K562 (cell line): ENCODE results near the gene CD44. TPM values are rescaled to one million over a fixed set of nuclear protein-coding genes. Genes with fewer than 3 reads are reported as not detected.

Source experiments
- ATAC-seq: fragments of 200-7000 bp; cut with Tn5 transposase; 3 replicates; pipeline ENCODE4 v1.9.1; 2020; ENCODE audit warnings: moderate library complexity
- BruUV-seq: library from RNA; stranded (reverse); fragments of 400-500 nt; replicated peaks from 2 replicates; lab custom pipeline; 2021; lab: Mats Ljungman, UMichigan
- CTCF ChIA-PET: fragments of 300-600 bp; formaldehyde crosslinking; extraction: SDS; loops from one replicate; lab custom pipeline; 2021; ENCODE audit warnings: low intra/inter-chr PET ratio; lab: Yijun Ruan, JAX
- POLR2A ChIA-PET: fragments of 300-600, 350-650 bp; sonication (Branson Sonifier 250); formaldehyde crosslinking; extraction: SDS; loops from one replicate; lab custom pipeline; 2021; ENCODE audit warnings: antibody characterized with exemption, inconsistent platforms; lab: Yijun Ruan, JAX
- DNase-seq, 4 experiments: peaks; one replicate each; pipeline versions ENCODE4 v3.0.0 to v3.0.0-alpha.2; 2011 to 2018; ENCODE audit warnings: low spot score in 3 of 4, mixed read lengths in 3 of 4; ENCODE audit errors: extremely low read depth in 1 of 4
- FAIRE-seq: peaks from 2 replicates; lab custom pipeline; 2011; peaks lifted over from hg19 to GRCh38; lab: Jason Lieb, UNC
- H2AFZ ChIP-seq: 2 replicates; pipeline ENCODE4 v1.6.0; 2011; ENCODE audit warnings: low read depth, low read length, control low read depth, inconsistent platforms
- H3K27ac ChIP-seq: fragments of 200-600 bp; 3 replicates; pipeline ENCODE4 v1.8.0; 2011; ENCODE audit warnings: low read depth, mild to moderate bottlenecking, control low read depth, inconsistent platforms, low read length, moderate library complexity, mixed read lengths; ENCODE audit errors: extremely low read depth
- H3K27me3 ChIP-seq, 2 experiments: fragments of 300-600 bp in 1 of 2; 2 replicates in 1 of 2; 3 replicates in 1 of 2; pipeline versions ENCODE4 v1.6.0 to v1.8.0; 2011; ENCODE audit warnings: inconsistent platforms in 2 of 2, low read length in 2 of 2, mild to moderate bottlenecking in 1 of 2, mixed read lengths in 1 of 2, moderate library complexity in 1 of 2; ENCODE audit not compliant: control insufficient read depth in 2 of 2, insufficient read depth in 2 of 2
- H3K36me3 ChIP-seq: fragments of 300-600 bp; 3 replicates; pipeline ENCODE4 v1.8.0; 2011; ENCODE audit warnings: mild to moderate bottlenecking, low read length, inconsistent platforms; ENCODE audit not compliant: control insufficient read depth, insufficient read depth
- H3K4me1 ChIP-seq, 2 experiments: fragments of 200-600 bp in 1 of 2; replicated peaks in 1 of 2; 2 replicates in 1 of 2; 3 replicates in 1 of 2; pipeline versions ENCODE4 v1.5.1 to v1.8.0; 2011; ENCODE audit warnings: inconsistent platforms in 2 of 2, low read length in 2 of 2, mild to moderate bottlenecking in 1 of 2, mixed read lengths in 1 of 2, moderate library complexity in 1 of 2; ENCODE audit not compliant: control insufficient read depth in 2 of 2, insufficient read depth in 2 of 2
- H3K4me2 ChIP-seq: 2 replicates; pipeline ENCODE4 v1.6.1; 2011; ENCODE audit warnings: low read length, control low read depth, inconsistent platforms, mixed read lengths; ENCODE audit not compliant: insufficient read depth
- H3K4me3 ChIP-seq: fragments of 200-600 bp; sonication (generic), shearing (Covaris generic); 2 replicates; pipeline ENCODE4 v1.5.1; 2016; ENCODE audit warnings: control low read depth, inconsistent platforms
- H3K79me2 ChIP-seq: fragments of 200-600 bp; 3 replicates; pipeline ENCODE4 v1.8.0; 2011; ENCODE audit warnings: low read length, inconsistent platforms; ENCODE audit not compliant: control insufficient read depth, insufficient read depth
- H3K9ac ChIP-seq, 2 experiments: 2 replicates each; pipeline versions ENCODE4 v1.6.0 to v1.6.1; 2011; ENCODE audit warnings: low read depth in 2 of 2, low read length in 2 of 2, control low read depth in 1 of 2, inconsistent platforms in 1 of 2, mild to moderate bottlenecking in 1 of 2, mixed read lengths in 1 of 2; ENCODE audit not compliant: insufficient read depth in 1 of 2
- H3K9me1 ChIP-seq: one replicate; pipeline ENCODE4 v1.6.0; 2011; ENCODE audit warnings: inconsistent platforms, mild to moderate bottlenecking, low read length, moderate library complexity; ENCODE audit not compliant: control insufficient read depth, insufficient read depth
- H3K9me3 ChIP-seq: replicated peaks from 2 replicates; pipeline ENCODE4 v1.5.1; 2011; ENCODE audit warnings: low read depth, low read length, inconsistent platforms; ENCODE audit not compliant: control insufficient read depth, insufficient read depth
- H4K20me1 ChIP-seq: replicated peaks from 2 replicates; pipeline ENCODE4 v1.6.1; 2011; ENCODE audit warnings: low read length, inconsistent platforms, mixed read lengths; ENCODE audit not compliant: control insufficient read depth, insufficient read depth
- ARID3A ChIP-seq: IDR thresholded peaks from 2 replicates; pipeline ENCODE4 v1.6.1; 2012; ENCODE audit warnings: low read depth, low read length, improper control_type of control experiment, borderline replicate concordance
- HEY1 ChIP-seq: fragments of 250-450 bp; sonication (Bioruptor Pico); IDR thresholded peaks from 2 replicates; pipeline ENCODE4 v1.5.0; 2020; ENCODE audit warnings: mild to moderate bottlenecking, moderate library complexity, borderline replicate concordance
- RBM17 ChIP-seq: fragments of 200-400 bp; formaldehyde crosslinking; IDR thresholded peaks from 2 replicates; pipeline ENCODE4 v1.6.1; 2017; ENCODE audit warnings: low read depth, mild to moderate bottlenecking, low read length, borderline replicate concordance
- TCFL5 ChIP-seq: fragments of 250-450 bp; sonication (Bioruptor Pico); conservative IDR thresholded peaks from 2 replicates; pipeline ENCODE4 v1.6.1; 2021; ENCODE audit warnings: mild to moderate bottlenecking, moderate library complexity, matching md5 sums
- WGBS: fragments of 100-300 bp; shearing (Covaris generic); methylation state at CpG from one replicate; pipeline ENCODE4 v1.1.6; 2016; ENCODE audit warnings: low coverage, mixed read lengths; ENCODE audit not compliant: insufficient coverage; ENCODE audit errors: missing lambda C conversion rate; 5-methylcytosine and 5-hydroxymethylcytosine counted together
- in situ Hi-C: fragments of 300-500 bp; cut with MboI; formaldehyde crosslinking; loops from 4 replicates; pipeline ENCODE4 v1.15.0; 2018; ENCODE audit warnings: inconsistent platforms, mixed read lengths
- intact Hi-C: fragments of 100-400 bp; cut with micrococcal nuclease; formaldehyde crosslinking; loops from 2 replicates; pipeline ENCODE4 v1.14.2; 2022
- polyA plus RNA-seq, 8 experiments: library from polyadenylated mRNA; depleted of rRNA in 4 of 8; stranded (reverse) in 5 of 8; unstranded in 3 of 8; fragments of >200 nt; fragmentation: Nextera tagmentation in 2 of 8; fragmentation: Illumina TruSeq in 1 of 8; extraction: Ambion mirVana in 2 of 8; extraction: Trizol in 1 of 8; gene quantifications; 2 replicates each; pipeline versions ENCODE4 v1.2.1 to v1.2.3, GENCODE V29; 2011 to 2014; ENCODE audit warnings: inconsistent platforms in 1 of 8, missing spikeins in 1 of 8
- total RNA-seq, 7 experiments: library from RNA; depleted of rRNA in 6 of 7; stranded (reverse); fragments of >200 nt in 6 of 7; fragmentation: Illumina TruSeq in 2 of 7; extraction: Trizol in 2 of 7; gene quantifications; 2 replicates each; pipeline versions ENCODE4 v1.2.1 to v1.2.3, GENCODE V29; 2011 to 2021; ENCODE audit warnings: low replicate concordance in 1 of 7

Gene CD44
- total and polyA plus RNA-seq, 9 of the 15 experiments (the other 6 are each of a cell fraction or from before 2014, with no cell fraction given): 1.2 to 13.9 (median 3.0) TPM

DNA sequence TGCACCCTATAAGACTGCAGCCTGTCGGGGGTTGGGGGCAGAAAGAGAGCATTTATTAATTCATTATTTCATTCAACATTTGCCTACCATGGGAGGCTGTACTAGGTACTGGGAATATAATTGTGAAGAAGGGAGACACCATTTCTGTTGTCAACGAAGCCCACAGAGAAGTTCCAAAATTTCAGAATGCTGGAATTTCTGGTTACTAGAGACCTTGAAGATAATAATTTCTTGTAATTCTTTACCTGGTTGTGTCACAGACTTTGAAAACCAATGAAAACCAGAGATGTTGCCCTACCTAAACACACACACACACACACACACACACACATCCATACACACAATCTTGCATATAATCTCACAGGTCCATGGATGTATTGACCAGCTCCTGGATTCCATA is 30.1 kb downstream of the CD44 start:
- ATAC-seq: no peak
- H3K79me2 ChIP-seq: no peaks in the 10 kb centered on the region
- H3K36me3 ChIP-seq: no peaks in the 10 kb centered on the region
- BruUV-seq: no TSS peak
- H3K9ac ChIP-seq: no peak overlapping the region
- no peaks in the 10 kb centered on the region for H3K9me1 ChIP-seq
- no peak overlapping the region for H3K27ac ChIP-seq
- no peak overlapping the region for H2AFZ ChIP-seq
- WGBS: 0% methylated on average over 2 of the region's 2 CpGs
- no peak overlapping the region for H3K4me2 ChIP-seq
- POLR2A ChIA-PET: interaction anchor here (2.1 kb wide), 1 partner anchor 9 kb away, joined by 6 read pairs; no protein-coding TSS in a partner anchor
- TF ChIP-seq HEY1 (CRISPR knock-in tag) (no peak), RBM17 (no peak), ARID3A (no peak), TCFL5 (no peak)
- TF ChIP-seq, all 486 proteins: peak for 0
- no peaks in the 10 kb centered on the region for H3K27me3 ChIP-seq
- in situ Hi-C loops (no loop called here), intact Hi-C loops (no loop called here)
- H4K20me1 ChIP-seq: no peaks in the 10 kb centered on the region
- no peaks in the 10 kb centered on the region for H3K4me1 ChIP-seq
- DNase-seq: no peak
- H3K9me3 ChIP-seq: no peaks in the 10 kb centered on the region
- no peak for FAIRE-seq
- CTCF ChIA-PET: no interaction called here
- no peak overlapping the region for H3K4me3 ChIP-seq
